A673 (cell line): ENCODE measurements around the gene BRAF.

Experiments used
- EZH2 ChIP-seq: fragments of 200-600 bp; sonication (generic); IDR thresholded peaks from 2 replicates; pipeline ENCODE4 v1.6.1; 2017; ENCODE audit warnings: borderline replicate concordance, low read depth, mild to moderate bottlenecking, mixed read lengths, antibody characterized with exemption, low read length; ENCODE audit not compliant: poor library complexity, severe bottlenecking
- TF ChIP-seq, protein P1 (sequence below): fragments of 300-800, 200-600 bp; sonication (generic); conservative IDR thresholded peaks from 2 replicates; pipeline ENCODE4 v1.5.1; 2017; ENCODE audit warnings: low read depth, mild to moderate bottlenecking, antibody characterized with exemption, low read length, moderate library complexity, mixed read lengths

DNA sequence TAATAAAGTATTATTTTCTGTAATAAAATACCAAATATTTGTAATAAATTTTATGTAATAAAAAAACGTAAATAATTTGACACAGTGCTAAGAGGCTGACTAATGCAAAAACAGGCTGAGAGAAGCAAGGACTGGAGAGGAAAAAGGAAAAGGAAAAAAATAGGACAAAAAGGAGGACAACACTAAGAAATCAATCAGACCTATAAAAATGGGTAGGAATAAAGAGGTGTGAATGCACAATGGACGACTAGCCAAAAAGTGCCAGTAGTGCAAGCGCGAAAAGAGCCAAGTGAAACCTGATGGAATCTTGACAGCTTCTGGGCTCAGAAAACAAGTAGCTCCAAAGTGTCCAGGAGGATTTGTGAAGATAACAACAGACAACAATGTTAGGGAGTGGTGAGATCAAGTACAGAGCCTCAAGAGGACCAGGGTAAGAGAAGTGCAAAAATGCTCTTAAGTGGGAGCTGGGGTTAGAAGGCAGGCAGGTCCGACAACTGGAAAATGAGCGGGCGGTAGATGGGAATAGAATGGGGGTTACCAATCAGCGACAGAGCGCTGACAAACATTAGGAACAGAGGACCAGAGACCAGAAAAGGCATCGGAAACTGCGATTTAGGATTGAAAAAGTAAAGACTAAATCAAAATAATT is 1.2 kb downstream of the BRAF start:
- TF ChIP-seq, protein P1, sequence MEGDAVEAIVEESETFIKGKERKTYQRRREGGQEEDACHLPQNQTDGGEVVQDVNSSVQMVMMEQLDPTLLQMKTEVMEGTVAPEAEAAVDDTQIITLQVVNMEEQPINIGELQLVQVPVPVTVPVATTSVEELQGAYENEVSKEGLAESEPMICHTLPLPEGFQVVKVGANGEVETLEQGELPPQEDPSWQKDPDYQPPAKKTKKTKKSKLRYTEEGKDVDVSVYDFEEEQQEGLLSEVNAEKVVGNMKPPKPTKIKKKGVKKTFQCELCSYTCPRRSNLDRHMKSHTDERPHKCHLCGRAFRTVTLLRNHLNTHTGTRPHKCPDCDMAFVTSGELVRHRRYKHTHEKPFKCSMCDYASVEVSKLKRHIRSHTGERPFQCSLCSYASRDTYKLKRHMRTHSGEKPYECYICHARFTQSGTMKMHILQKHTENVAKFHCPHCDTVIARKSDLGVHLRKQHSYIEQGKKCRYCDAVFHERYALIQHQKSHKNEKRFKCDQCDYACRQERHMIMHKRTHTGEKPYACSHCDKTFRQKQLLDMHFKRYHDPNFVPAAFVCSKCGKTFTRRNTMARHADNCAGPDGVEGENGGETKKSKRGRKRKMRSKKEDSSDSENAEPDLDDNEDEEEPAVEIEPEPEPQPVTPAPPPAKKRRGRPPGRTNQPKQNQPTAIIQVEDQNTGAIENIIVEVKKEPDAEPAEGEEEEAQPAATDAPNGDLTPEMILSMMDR = no peak
- TF ChIP-seq EZH2 = no peak
